NB4 (cell line): ENCODE measurements around the gene CHST11.

Source experiments
- POLR2A ChIP-seq: IDR thresholded peaks from 2 replicates; pipeline ENCODE4 v1.6.1; 2011; ENCODE audit warnings: mild to moderate bottlenecking; ENCODE audit not compliant: insufficient read length; ENCODE audit errors: extremely low read depth
- TF ChIP-seq, protein P1 (sequence below): IDR thresholded peaks from one replicate; pipeline ENCODE4 v1.5.1; 2012; ENCODE audit warnings: low read depth, low read length

DNA sequence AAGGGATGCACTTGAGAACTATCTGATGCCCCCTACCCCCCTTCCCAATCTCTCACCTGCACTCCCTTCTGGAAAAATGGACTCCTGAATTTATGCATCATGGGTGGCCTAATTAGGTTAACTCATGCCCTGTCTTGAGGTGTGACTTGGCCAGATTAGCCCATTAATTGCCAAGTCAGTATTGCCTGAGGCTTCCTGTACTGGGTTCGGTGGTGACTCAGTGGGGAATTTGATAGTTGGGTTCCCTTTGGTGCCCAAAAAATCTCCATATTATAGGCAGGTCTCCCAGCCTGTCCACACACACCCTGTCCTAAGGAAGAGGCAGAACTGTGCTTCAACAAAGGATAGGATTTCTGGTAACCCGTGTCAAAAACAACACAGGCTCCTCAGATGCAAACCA is 146.1 kb downstream of the CHST11 start:
- TF ChIP-seq, protein P1, sequence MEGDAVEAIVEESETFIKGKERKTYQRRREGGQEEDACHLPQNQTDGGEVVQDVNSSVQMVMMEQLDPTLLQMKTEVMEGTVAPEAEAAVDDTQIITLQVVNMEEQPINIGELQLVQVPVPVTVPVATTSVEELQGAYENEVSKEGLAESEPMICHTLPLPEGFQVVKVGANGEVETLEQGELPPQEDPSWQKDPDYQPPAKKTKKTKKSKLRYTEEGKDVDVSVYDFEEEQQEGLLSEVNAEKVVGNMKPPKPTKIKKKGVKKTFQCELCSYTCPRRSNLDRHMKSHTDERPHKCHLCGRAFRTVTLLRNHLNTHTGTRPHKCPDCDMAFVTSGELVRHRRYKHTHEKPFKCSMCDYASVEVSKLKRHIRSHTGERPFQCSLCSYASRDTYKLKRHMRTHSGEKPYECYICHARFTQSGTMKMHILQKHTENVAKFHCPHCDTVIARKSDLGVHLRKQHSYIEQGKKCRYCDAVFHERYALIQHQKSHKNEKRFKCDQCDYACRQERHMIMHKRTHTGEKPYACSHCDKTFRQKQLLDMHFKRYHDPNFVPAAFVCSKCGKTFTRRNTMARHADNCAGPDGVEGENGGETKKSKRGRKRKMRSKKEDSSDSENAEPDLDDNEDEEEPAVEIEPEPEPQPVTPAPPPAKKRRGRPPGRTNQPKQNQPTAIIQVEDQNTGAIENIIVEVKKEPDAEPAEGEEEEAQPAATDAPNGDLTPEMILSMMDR: no peak
- no peak for TF ChIP-seq POLR2A
